Measurements from ENCODE around the gene PTK7.

DNA sequence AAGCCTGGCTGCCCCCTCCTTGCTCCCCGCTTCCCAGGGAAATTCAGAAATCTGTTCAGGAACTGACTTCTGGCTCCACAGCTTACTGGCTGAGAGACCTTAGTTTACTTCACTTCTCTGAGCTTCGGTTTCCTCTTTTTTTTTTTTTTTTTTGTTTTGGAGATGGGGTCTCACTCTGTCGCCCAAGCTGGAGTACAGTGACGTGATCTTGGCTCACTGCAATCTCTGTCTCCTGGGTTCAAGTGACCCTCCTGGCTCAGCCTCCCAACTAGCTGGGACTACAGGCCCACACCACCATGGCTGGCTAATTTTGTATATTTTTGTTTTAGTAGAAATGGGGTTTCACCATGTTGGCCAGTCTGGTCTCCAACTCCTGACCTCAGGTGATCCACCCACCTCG is 14.9 kb downstream of the PTK7 start:
- TF ChIP-seq YY1 (IDR thresholded peaks at IDR 0.05; ENCODE audit: insufficient read depth, insufficient read length) (no peak), SUZ12 (IDR thresholded peaks at IDR 0.05; ENCODE audit: extremely low read depth, insufficient read depth, insufficient read length) (no peak), ZNF274 (IDR thresholded peaks at IDR 0.05; ENCODE audit: low read depth, low read length) (no peak)
